ENCODE data around the gene GJB5.

DNA sequence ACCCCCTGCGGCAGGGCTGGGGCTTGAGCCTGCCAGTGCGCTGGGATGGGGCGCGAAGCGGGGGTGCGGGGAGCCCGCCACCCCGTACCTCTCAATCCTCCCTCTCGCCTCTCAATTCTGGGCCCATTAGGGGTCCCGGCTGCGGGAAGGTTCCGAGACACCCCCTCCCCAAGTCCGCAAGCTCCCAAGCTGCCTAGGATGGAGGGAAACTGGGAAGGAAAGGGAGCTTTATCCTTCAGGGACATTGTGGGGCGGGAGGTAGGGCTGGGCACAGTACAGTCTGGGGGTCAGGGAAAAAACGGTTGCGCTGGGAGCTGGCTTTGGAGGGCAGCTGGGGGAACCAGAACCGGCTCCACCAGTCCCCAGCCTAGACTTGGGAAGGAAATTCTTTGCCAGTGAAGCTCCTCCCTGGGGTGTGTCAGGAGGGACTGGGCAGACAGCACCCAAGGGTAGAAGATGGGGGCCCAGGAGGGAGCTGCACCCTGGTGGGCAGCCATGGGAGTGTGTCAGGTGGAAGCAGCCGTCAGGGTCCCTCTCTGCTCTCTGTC, 27.1 kb downstream of the GJB5 start:
- TF ChIP-seq POLR2A (IDR thresholded peaks at IDR 0.05; ENCODE audit: extremely low read depth, insufficient read length) (no peak), MYC (IDR thresholded peaks at IDR 0.05; ENCODE audit: low read depth, low read length) (no peak)
- TF ChIP-seq, protein P1, sequence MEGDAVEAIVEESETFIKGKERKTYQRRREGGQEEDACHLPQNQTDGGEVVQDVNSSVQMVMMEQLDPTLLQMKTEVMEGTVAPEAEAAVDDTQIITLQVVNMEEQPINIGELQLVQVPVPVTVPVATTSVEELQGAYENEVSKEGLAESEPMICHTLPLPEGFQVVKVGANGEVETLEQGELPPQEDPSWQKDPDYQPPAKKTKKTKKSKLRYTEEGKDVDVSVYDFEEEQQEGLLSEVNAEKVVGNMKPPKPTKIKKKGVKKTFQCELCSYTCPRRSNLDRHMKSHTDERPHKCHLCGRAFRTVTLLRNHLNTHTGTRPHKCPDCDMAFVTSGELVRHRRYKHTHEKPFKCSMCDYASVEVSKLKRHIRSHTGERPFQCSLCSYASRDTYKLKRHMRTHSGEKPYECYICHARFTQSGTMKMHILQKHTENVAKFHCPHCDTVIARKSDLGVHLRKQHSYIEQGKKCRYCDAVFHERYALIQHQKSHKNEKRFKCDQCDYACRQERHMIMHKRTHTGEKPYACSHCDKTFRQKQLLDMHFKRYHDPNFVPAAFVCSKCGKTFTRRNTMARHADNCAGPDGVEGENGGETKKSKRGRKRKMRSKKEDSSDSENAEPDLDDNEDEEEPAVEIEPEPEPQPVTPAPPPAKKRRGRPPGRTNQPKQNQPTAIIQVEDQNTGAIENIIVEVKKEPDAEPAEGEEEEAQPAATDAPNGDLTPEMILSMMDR (IDR thresholded peaks at IDR 0.05; ENCODE audit: low read depth, low read length) = no peak
- TF ChIP-seq, protein P2, sequence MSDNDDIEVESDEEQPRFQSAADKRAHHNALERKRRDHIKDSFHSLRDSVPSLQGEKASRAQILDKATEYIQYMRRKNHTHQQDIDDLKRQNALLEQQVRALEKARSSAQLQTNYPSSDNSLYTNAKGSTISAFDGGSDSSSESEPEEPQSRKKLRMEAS (IDR thresholded peaks at IDR 0.05; ENCODE audit: low read depth, low read length) = no peak

Measured in NB4 (cell line).